GM20000 (cell line): Measurements from ENCODE around the gene HEATR9.

Experiments
- DNase-seq: peaks from one replicate; pipeline ENCODE4 v3.0.0; 2012; ENCODE audit warnings: low spot score
- TF ChIP-seq, protein P1 (sequence below): IDR thresholded peaks from 2 replicates; pipeline ENCODE4 v1.5.1; 2012; ENCODE audit warnings: mild to moderate bottlenecking, control low read depth; ENCODE audit errors: extremely low read depth, missing control alignments

HEATR9 gene

GRCh38 chr17:35817196-35817595 lies 51.5 kb downstream of the HEATR9 start:
- no peak for DNase-seq
- TF ChIP-seq, protein P1, sequence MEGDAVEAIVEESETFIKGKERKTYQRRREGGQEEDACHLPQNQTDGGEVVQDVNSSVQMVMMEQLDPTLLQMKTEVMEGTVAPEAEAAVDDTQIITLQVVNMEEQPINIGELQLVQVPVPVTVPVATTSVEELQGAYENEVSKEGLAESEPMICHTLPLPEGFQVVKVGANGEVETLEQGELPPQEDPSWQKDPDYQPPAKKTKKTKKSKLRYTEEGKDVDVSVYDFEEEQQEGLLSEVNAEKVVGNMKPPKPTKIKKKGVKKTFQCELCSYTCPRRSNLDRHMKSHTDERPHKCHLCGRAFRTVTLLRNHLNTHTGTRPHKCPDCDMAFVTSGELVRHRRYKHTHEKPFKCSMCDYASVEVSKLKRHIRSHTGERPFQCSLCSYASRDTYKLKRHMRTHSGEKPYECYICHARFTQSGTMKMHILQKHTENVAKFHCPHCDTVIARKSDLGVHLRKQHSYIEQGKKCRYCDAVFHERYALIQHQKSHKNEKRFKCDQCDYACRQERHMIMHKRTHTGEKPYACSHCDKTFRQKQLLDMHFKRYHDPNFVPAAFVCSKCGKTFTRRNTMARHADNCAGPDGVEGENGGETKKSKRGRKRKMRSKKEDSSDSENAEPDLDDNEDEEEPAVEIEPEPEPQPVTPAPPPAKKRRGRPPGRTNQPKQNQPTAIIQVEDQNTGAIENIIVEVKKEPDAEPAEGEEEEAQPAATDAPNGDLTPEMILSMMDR, result no peak

GRCh38 chr17:35816723-35817122 lies 52.0 kb downstream of the HEATR9 start:
- DNase-seq, result no peak
- TF ChIP-seq, protein P1, result no peak

DNA sequence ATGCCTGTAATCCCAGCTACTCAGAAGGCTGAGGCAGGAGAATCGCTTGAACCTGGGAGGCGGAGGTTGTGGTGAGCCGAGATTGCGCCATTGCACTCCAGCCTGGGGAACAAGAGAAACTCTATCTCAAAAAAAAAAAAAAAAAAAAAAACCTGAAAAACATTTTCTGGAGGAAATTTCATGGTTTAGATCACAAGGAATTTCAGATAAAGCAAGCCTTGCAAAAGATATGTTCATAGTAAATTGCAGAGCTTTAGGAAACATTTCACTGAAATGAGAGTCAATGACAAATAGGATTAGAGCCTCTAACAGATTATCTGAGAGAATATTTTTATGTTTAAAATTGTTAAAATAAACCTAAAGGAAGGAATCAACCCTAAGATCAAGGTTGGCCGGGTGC lies 56.2 kb downstream of the HEATR9 start:
- DNase-seq, result no peak
- TF ChIP-seq, protein P1, result no peak

DNA sequence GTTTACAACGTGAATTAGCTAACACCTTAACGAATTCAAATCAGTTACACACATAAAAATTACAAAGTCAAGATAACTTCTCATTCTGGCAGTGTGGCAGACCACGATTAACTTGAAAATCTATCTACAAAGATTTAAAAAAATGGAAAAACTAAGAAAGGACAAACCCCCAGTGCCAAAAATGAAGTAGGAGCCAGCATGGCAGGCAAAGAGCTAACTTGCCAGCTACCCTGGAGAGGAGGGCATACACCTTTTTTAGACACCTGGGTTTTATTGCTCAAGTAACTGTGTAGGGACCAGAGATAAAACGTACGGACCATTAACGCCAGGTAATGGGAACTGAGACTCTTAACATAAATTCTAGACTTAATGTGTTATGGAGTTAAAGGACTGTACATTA lies 56.9 kb downstream of the HEATR9 start:
- no peak for DNase-seq
- TF ChIP-seq, protein P1, result no peak

GRCh38 chr17:35809855-35810461 lies 58.7 kb downstream of the HEATR9 start:
- TF ChIP-seq, protein P1, result no peak
- DNase-seq, result no peak

- TF ChIP-seq, protein P1, result peak; percentile 85
- DNase-seq, result peak; percentile 94
Measured at GRCh38 chr17:35808962-35809854, 59.5 kb downstream of the HEATR9 start, which contains the start of gene TAF15. TAF15 (plus strand) TSS chr17:35809484; CDS start chr17:35809570, 86 bp downstream.
